ENCODE results near the gene ZNF407. TPM values are rescaled to one million over a fixed set of nuclear protein-coding genes. Genes with fewer than 3 reads are reported as not detected.

The ZNF407 gene
- total RNA-seq, 1 donor: 16.6 TPM

- Histone ChIP-seq H3K4me3 (ENCODE audit: insufficient read depth, low read length) (no peak overlapping the region), H3K79me2 (ENCODE audit: insufficient read depth, low read length) (no peaks in the 10 kb centered on the region), H3K36me3 (ENCODE audit: insufficient read depth, low read length) (no peaks in the 10 kb centered on the region), H4K20me1 (ENCODE audit: insufficient read depth, low read length) (no peaks in the 10 kb centered on the region), H3K27ac (ENCODE audit: low read depth, low read length) (peak overlapping the region; percentile 52), H3K27me3 (ENCODE audit: insufficient read depth, low read length) (no peaks in the 10 kb centered on the region), H3K4me2 (ENCODE audit: insufficient read depth, low read length) (no peak overlapping the region), H3K4me1 (ENCODE audit: insufficient read depth, low read length) (peaks cover 26% of the 10 kb centered on the region), H2AFZ (ENCODE audit: low read length) (no peak overlapping the region), H3K9me3 (ENCODE audit: low read depth, low read length) (no peaks in the 10 kb centered on the region)
- DNase-seq (ENCODE audit: insufficient read length, low spot score, missing footprints): no peak
- no peak for TF ChIP-seq CTCF (IDR thresholded peaks at IDR 0.05; ENCODE audit: extremely low read depth, low read depth, low read length)
Observed at GRCh38 chr18:74950479-74950878, 352.8 kb downstream of the ZNF407 start.

GRCh38 chr18:74951165-74951760, 353.6 kb downstream of the ZNF407 start:
- H3K36me3 ChIP-seq (ENCODE audit: insufficient read depth, low read length): no peaks in the 10 kb centered on the region
- peak overlapping the region; percentile 52 for H3K27ac ChIP-seq (ENCODE audit: low read depth, low read length)
- H4K20me1 ChIP-seq (ENCODE audit: insufficient read depth, low read length): no peaks in the 10 kb centered on the region
- H3K4me2 ChIP-seq (ENCODE audit: insufficient read depth, low read length): peak overlapping the region; percentile 62
- no peak overlapping the region for H3K4me3 ChIP-seq (ENCODE audit: insufficient read depth, low read length)
- DNase-seq (ENCODE audit: insufficient read length, low spot score, missing footprints): peak; percentile 89
- no peaks in the 10 kb centered on the region for H3K27me3 ChIP-seq (ENCODE audit: insufficient read depth, low read length)
- no peak for TF ChIP-seq CTCF (IDR thresholded peaks at IDR 0.05; ENCODE audit: extremely low read depth, low read depth, low read length)
- peaks cover 19% of the 10 kb centered on the region for H3K4me1 ChIP-seq (ENCODE audit: insufficient read depth, low read length)
- H2AFZ ChIP-seq (ENCODE audit: low read length): no peak overlapping the region
- no peaks in the 10 kb centered on the region for H3K9me3 ChIP-seq (ENCODE audit: low read depth, low read length)
- H3K79me2 ChIP-seq (ENCODE audit: insufficient read depth, low read length): no peaks in the 10 kb centered on the region

GRCh38 chr18:74957588-74958224, 360.0 kb downstream of the ZNF407 start:
- no peak overlapping the region for H3K4me3 ChIP-seq (ENCODE audit: insufficient read depth, low read length)
- no peaks in the 10 kb centered on the region for H3K79me2 ChIP-seq (ENCODE audit: insufficient read depth, low read length)
- H3K36me3 ChIP-seq (ENCODE audit: insufficient read depth, low read length): no peaks in the 10 kb centered on the region
- no peaks in the 10 kb centered on the region for H3K27me3 ChIP-seq (ENCODE audit: insufficient read depth, low read length)
- no peaks in the 10 kb centered on the region for H3K9me3 ChIP-seq (ENCODE audit: low read depth, low read length)
- H3K4me1 ChIP-seq (ENCODE audit: insufficient read depth, low read length): no peaks in the 10 kb centered on the region
- no peak overlapping the region for H2AFZ ChIP-seq (ENCODE audit: low read length)
- no peak for DNase-seq (ENCODE audit: insufficient read length, low spot score, missing footprints)
- no peaks in the 10 kb centered on the region for H4K20me1 ChIP-seq (ENCODE audit: insufficient read depth, low read length)
- no peak overlapping the region for H3K27ac ChIP-seq (ENCODE audit: low read depth, low read length)
- TF ChIP-seq CTCF (IDR thresholded peaks at IDR 0.05; ENCODE audit: extremely low read depth, low read depth, low read length): no peak
- no peak overlapping the region for H3K4me2 ChIP-seq (ENCODE audit: insufficient read depth, low read length)

GRCh38 chr18:74959216-74959615, 361.5 kb downstream of the ZNF407 start:
- H3K27ac ChIP-seq (ENCODE audit: low read depth, low read length): no peak overlapping the region
- H3K4me3 ChIP-seq (ENCODE audit: insufficient read depth, low read length): no peak overlapping the region
- H2AFZ ChIP-seq (ENCODE audit: low read length): no peak overlapping the region
- TF ChIP-seq CTCF (IDR thresholded peaks at IDR 0.05; ENCODE audit: extremely low read depth, low read depth, low read length): no peak
- H3K4me1 ChIP-seq (ENCODE audit: insufficient read depth, low read length): no peaks in the 10 kb centered on the region
- H3K4me2 ChIP-seq (ENCODE audit: insufficient read depth, low read length): no peak overlapping the region
- H3K36me3 ChIP-seq (ENCODE audit: insufficient read depth, low read length): no peaks in the 10 kb centered on the region
- no peak for DNase-seq (ENCODE audit: insufficient read length, low spot score, missing footprints)
- no peaks in the 10 kb centered on the region for H3K9me3 ChIP-seq (ENCODE audit: low read depth, low read length)
- H3K27me3 ChIP-seq (ENCODE audit: insufficient read depth, low read length): no peaks in the 10 kb centered on the region
- H4K20me1 ChIP-seq (ENCODE audit: insufficient read depth, low read length): no peaks in the 10 kb centered on the region
- no peaks in the 10 kb centered on the region for H3K79me2 ChIP-seq (ENCODE audit: insufficient read depth, low read length)

All from osteoblast (primary cell).